ENCODE results near the gene PSEN2. TPM values are rescaled to one million over a fixed set of nuclear protein-coding genes. Genes with fewer than 3 reads are reported as not detected.
"Not testable (repeated sequence)": the region's sequence is repeated elsewhere in the genome, so short reads cannot be mapped to it uniquely, and the experiment has no call there.

PSEN2 gene
- total RNA-seq, 1 donor from 2014 or later: 29.7 TPM

DNA sequence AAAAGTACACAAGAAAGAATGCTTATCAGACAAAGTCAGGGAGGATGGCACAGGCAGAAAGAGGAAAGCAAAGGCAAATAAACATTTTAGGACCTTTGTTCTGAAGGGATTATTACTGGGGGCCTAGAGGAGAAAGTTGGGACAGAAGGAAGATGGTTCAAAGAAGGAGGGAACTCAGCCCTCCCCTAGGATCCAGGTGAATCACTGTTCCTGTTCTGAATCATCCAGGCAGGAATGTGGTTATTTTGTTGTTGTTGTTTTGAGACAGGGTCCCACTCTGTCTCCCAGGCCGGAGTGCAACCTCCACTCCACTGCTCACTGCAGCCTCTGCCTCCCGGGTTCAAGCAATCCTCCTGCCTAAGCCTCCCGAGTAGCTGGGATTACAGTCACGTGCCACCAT lies 38.5 kb upstream of the PSEN2 start:
- no peaks in the 10 kb centered on the region for H3K27me3 ChIP-seq (ENCODE audit: control insufficient read depth, insufficient read depth, low read length)
- H3K36me3 ChIP-seq (ENCODE audit: control insufficient read depth, insufficient read depth, low read length): no peaks in the 10 kb centered on the region
- TF ChIP-seq, protein P1, sequence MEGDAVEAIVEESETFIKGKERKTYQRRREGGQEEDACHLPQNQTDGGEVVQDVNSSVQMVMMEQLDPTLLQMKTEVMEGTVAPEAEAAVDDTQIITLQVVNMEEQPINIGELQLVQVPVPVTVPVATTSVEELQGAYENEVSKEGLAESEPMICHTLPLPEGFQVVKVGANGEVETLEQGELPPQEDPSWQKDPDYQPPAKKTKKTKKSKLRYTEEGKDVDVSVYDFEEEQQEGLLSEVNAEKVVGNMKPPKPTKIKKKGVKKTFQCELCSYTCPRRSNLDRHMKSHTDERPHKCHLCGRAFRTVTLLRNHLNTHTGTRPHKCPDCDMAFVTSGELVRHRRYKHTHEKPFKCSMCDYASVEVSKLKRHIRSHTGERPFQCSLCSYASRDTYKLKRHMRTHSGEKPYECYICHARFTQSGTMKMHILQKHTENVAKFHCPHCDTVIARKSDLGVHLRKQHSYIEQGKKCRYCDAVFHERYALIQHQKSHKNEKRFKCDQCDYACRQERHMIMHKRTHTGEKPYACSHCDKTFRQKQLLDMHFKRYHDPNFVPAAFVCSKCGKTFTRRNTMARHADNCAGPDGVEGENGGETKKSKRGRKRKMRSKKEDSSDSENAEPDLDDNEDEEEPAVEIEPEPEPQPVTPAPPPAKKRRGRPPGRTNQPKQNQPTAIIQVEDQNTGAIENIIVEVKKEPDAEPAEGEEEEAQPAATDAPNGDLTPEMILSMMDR (IDR thresholded peaks at IDR 0.05; ENCODE audit: insufficient read depth, low read length, poor library complexity, severe bottlenecking): no peak
- DNase-seq (ENCODE audit: low read depth): no peak
- no peak overlapping the region for H3K4me3 ChIP-seq (ENCODE audit: low read depth, low read length)

DNA sequence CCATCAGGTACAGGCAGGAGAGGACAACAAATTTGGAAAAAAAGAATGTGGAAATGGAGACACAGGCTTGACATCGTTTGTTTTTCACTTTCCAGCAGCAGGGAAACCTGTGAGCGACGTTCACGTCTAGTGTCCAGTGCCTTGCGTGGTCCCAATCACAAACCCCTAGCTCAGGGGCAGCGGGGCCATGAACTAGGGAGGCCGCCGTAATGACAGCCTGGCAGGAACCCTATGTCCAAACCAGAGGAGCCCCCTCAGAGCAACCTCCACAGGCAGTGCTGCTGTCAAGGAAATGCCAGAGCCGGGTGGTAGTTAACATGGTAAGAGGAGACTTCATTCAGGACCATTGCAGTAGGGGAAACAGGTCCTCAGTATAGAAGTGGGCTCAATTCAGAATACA lies 37.8 kb upstream of the PSEN2 start:
- H3K4me3 ChIP-seq (ENCODE audit: low read depth, low read length): no peak overlapping the region
- no peaks in the 10 kb centered on the region for H3K27me3 ChIP-seq (ENCODE audit: control insufficient read depth, insufficient read depth, low read length)
- no peaks in the 10 kb centered on the region for H3K36me3 ChIP-seq (ENCODE audit: control insufficient read depth, insufficient read depth, low read length)
- TF ChIP-seq, protein P1 (IDR thresholded peaks at IDR 0.05; ENCODE audit: insufficient read depth, low read length, poor library complexity, severe bottlenecking): no peak
- no peak for DNase-seq (ENCODE audit: low read depth)

DNA sequence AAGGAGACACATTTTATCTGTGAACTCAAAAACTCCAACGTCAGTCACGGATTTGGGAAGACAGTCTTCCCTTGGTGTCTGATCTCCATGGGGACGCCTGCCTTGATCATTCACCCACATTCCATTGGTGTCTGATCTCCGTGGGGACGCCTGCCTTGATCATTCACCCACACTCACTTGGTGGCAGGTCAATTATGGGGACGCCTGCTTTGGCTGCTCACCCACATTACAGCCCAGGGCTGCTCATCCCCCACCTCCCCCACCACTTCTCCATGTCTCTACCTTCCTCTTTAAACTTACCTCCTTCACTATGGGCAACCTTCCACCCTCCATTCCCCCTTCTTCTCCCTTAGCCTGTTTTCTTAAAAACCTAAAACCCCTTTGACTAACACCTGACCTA lies 36.2 kb upstream of the PSEN2 start:
- not testable (repeated sequence) for H3K36me3 ChIP-seq (ENCODE audit: control insufficient read depth, insufficient read depth, low read length); H3K4me3 ChIP-seq (ENCODE audit: low read depth, low read length); DNase-seq (ENCODE audit: low read depth); H3K27me3 ChIP-seq (ENCODE audit: control insufficient read depth, insufficient read depth, low read length)

DNA sequence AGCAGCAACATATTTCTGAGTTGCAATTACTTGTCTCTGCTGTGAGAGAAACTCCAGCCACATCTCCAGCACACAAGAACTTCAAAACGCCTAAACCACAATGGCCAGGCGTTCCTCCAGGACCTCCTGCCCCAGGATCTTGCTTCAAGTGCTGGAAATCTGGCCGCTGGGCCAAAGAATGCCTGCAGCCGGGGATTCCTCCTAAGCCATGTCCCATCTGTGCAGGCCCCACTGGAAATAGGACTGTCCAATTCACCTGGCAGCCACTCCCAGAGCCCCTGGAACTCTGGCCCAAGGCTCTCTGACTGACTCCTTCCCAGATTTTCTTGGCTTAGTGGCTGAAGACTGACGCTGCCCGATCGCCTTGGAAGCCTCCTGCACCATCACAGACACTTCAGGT lies 35.0 kb upstream of the PSEN2 start:
- not testable (repeated sequence) for H3K4me3 ChIP-seq (ENCODE audit: low read depth, low read length)

DNA sequence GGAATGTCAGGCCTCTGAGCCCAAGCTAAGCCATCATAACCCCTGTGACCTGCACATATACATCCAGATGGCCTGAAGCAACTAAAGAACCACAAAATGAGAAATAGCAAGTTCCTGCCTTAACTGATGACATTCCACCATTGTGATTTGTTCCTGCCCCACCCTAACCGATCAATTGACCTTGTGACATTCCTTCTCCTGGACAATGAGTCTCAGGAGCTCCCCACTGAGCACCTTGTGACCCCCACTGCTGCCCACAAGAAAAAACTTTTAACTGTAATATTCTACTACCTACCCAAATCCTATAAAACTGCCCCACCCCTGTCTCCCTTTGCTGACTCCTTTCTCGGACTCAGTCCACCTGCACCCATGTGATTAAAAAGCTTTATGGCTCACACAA lies 32.5 kb upstream of the PSEN2 start:
- not testable (repeated sequence) for DNase-seq (ENCODE audit: low read depth); H3K27me3 ChIP-seq (ENCODE audit: control insufficient read depth, insufficient read depth, low read length); H3K36me3 ChIP-seq (ENCODE audit: control insufficient read depth, insufficient read depth, low read length); H3K4me3 ChIP-seq (ENCODE audit: low read depth, low read length)

More for the DNA sequence above, 35.0 kb upstream of the PSEN2 start:
- H3K36me3 ChIP-seq (ENCODE audit: control insufficient read depth, insufficient read depth, low read length); DNase-seq (ENCODE audit: low read depth); H3K27me3 ChIP-seq (ENCODE audit: control insufficient read depth, insufficient read depth, low read length): not testable (repeated sequence)

DNA sequence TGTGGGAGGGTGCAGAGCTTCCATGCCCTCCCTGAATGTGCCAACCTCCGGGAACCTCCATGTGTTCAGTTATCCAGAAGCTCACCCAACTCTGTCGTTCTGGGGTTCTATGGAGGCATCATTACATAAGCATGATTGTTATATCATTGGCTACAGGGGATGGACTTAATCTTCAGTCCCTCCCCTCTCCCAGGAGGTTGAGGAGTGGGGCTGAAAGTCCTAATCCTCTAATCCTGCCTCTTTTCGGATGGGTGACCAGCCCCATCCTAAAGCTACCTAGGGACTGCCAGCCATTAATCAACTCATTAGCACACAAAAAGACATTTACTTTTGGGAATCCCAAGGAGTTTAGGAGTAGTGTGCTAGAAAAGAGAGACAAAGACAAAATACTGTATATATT lies 32.0 kb upstream of the PSEN2 start:
- H3K4me3 ChIP-seq (ENCODE audit: low read depth, low read length): no peak overlapping the region
- H3K27me3 ChIP-seq (ENCODE audit: control insufficient read depth, insufficient read depth, low read length): no peaks in the 10 kb centered on the region
- TF ChIP-seq, protein P1 (IDR thresholded peaks at IDR 0.05; ENCODE audit: insufficient read depth, low read length, poor library complexity, severe bottlenecking): no peak
- H3K36me3 ChIP-seq (ENCODE audit: control insufficient read depth, insufficient read depth, low read length): no peaks in the 10 kb centered on the region
- no peak for DNase-seq (ENCODE audit: low read depth)

DNA sequence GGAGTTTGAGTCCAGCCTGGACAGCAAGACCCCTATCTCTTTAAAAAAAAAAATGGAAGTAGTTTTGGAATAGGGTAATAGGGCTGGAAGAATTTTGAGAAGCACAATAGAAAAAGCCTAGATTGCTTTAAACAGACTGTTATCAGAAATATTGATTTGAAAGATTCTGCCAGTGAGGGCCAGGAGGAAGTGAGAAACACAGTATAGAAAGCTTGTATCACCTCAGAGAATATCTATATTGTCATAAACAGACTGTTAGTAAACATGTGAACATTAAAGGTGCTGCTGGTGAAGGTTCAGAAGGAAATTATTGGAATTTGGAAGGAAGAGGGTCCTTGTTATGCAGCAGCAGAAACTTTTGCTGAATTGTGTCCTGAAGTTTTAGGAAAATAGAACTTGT lies 24.8 kb upstream of the PSEN2 start:
- H3K36me3 ChIP-seq (ENCODE audit: control insufficient read depth, insufficient read depth, low read length): no peaks in the 10 kb centered on the region
- TF ChIP-seq, protein P1 (IDR thresholded peaks at IDR 0.05; ENCODE audit: insufficient read depth, low read length, poor library complexity, severe bottlenecking): no peak
- DNase-seq (ENCODE audit: low read depth): no peak
- no peak overlapping the region for H3K4me3 ChIP-seq (ENCODE audit: low read depth, low read length)
- no peaks in the 10 kb centered on the region for H3K27me3 ChIP-seq (ENCODE audit: control insufficient read depth, insufficient read depth, low read length)

Measured in kidney epithelial cell (primary cell).